ENCODE data around the gene EP400. TPM values are rescaled to one million over a fixed set of nuclear protein-coding genes. Genes with fewer than 3 reads are reported as not detected.
A peak's percentile ranks its signal among the peaks of the same experiment; 100 is the strongest.

EP400 gene
- total and polyA plus RNA-seq, 2 of the 4 experiments (the other 2 are of a cell fraction): 4.3 to 11.4 TPM

DNA sequence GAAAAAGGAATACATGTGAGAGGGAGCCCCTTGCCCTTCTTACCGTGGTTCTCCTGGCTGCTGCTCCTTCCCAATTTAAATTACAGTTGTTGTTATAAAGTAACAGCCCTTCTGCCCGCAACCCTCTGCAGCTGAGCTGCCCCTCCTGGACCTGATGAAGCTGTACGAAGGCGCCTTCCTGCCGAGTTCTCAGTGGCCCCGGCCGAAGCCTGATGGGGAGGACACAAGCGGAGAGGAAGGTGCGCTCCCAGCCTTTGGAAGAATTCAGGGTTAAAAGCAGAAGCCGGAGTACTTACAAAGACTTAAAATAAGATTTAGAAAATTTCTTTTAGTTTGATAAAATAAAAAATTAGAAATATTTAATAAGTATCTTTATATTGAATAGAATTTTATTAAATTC lies 55.2 kb downstream of the EP400 start:
- Histone ChIP-seq H4K5ac (ENCODE audit: low read depth, low read length) (no peak overlapping the region), H2AK9ac (replicated peaks; ENCODE audit: low read depth, low read length, poor library complexity) (peak overlapping the region; percentile 15), H3K4me2 (ENCODE audit: low read depth, low read length) (no peak overlapping the region), H3K56ac (ENCODE audit: extremely low read depth, insufficient read depth, low read length) (no peak overlapping the region), H4K8ac (ENCODE audit: low read depth in 2 of 2, low read length in 2 of 2) (no peak overlapping the region), H2AFZ (replicated peaks; ENCODE audit: low read length, poor library complexity) (no peak overlapping the region), H3K9me1 (ENCODE audit: insufficient read depth, low read length) (peaks cover 18% of the 10 kb centered on the region), H4K20me1 (ENCODE audit: insufficient read depth, low read length) (no peaks in the 10 kb centered on the region), H3K18ac (ENCODE audit: low read depth, low read length) (no peak overlapping the region), H3K4me3 (ENCODE audit: insufficient read depth, low read depth, low read length) (no peak overlapping the region), H2BK120ac (ENCODE audit: low read depth, low read length) (peak overlapping the region; percentile 8; the same call in 1 of the 2 replicates), H2BK5ac (ENCODE audit: low read depth, low read length, poor library complexity, severe bottlenecking) (peak overlapping the region; percentile 24), H3K23ac (ENCODE audit: low read depth, low read length) (no peak overlapping the region), H3K27me3 (ENCODE audit: control insufficient read depth, insufficient read depth, low read length) (no peaks in the 10 kb centered on the region), H3K14ac (replicated peaks; ENCODE audit: low read depth, low read length) (no peak overlapping the region), H3K36me3 (ENCODE audit: control insufficient read depth, insufficient read depth, low read length) (peaks cover 22% of the 10 kb centered on the region), H3K9me3 (ENCODE audit: control insufficient read depth, insufficient read depth, low read length) (no peaks in the 10 kb centered on the region), H3K27ac (ENCODE audit: insufficient read depth, low read length) (no peak overlapping the region), H3K4ac (ENCODE audit: low read depth, low read length) (peak overlapping the region; percentile 44; the same call in 1 of the 2 replicates), H2BK15ac (ENCODE audit: low read depth, low read length) (peak overlapping the region; percentile 79; the same call in 1 of the 3 replicates), H4K91ac (ENCODE audit: insufficient read depth, low read depth, low read length) (no peak overlapping the region), H2AK5ac (ENCODE audit: low read depth, low read length) (0 out of 2 replicates have a peak overlapping the region, but pooled peaks have one; percentile 40), H2BK20ac (ENCODE audit: low read depth, low read length) (no peak overlapping the region), H3K9ac (ENCODE audit: low read depth, low read length) (no peak overlapping the region), H3K4me1 (ENCODE audit: control insufficient read depth, insufficient read depth, low read length) (peaks cover 9% of the 10 kb centered on the region), H3K79me1 (ENCODE audit: low read depth in 1 of 2, low read length in 2 of 2) (peaks cover 19 to 37% of the 10 kb centered on the region in 2 experiments)
- no peak for ATAC-seq (ENCODE audit: low read depth)
- no peak for DNase-seq
- BruUV-seq (replicated peaks): no TSS peak
- intact Hi-C loops (cut with micrococcal nuclease) (loop anchor here (5.0 kb wide), 1 partner anchor 173 kb away; no protein-coding TSS in a partner anchor), dilution Hi-C loops (cut with HindIII; ENCODE audit: low sequenced_read_pairs, unreplicated experiment) (no loop called here), in situ Hi-C loops (cut with MboI; ENCODE audit: low sequenced_read_pairs) (no loop called here)
- CTCF ChIA-PET: no interaction called here
- 90% methylated on average over 4 of the region's 10 CpGs; no CpG with 5 or more reads in 1 of the 2 experiments for WGBS, 2 experiments (ENCODE audit: extremely low coverage in 2 of 2, insufficient read length in 1 of 2)
- TF ChIP-seq BHLHE40 (IDR thresholded peaks at IDR 0.05; ENCODE audit: low read depth, low read length) (no peak), MAZ (IDR thresholded peaks at IDR 0.05; ENCODE audit: borderline replicate concordance, low read depth, low read length) (no peak), FOS (IDR thresholded peaks at IDR 0.05; ENCODE audit: low read depth, low read length) (no peak), POLR2A (IDR thresholded peaks at IDR 0.05; ENCODE audit: low read depth, low read length) (no peak), RCOR1 (IDR thresholded peaks at IDR 0.05; ENCODE audit: insufficient replicate concordance, low read length) (no peak), MXI1 (IDR thresholded peaks at IDR 0.05; ENCODE audit: borderline replicate concordance, low read depth, low read length) (no peak), NFE2L2 (IDR thresholded peaks at IDR 0.05; ENCODE audit: low read depth, low read length) (no peak), CEBPB (IDR thresholded peaks at IDR 0.05; ENCODE audit: low read depth, low read length) (no peak), MAFK (IDR thresholded peaks at IDR 0.05; ENCODE audit: low read depth, low read length) (no peak), RAD21 (IDR thresholded peaks at IDR 0.05; ENCODE audit: low read length) (no peak), CHD1 (IDR thresholded peaks at IDR 0.05; ENCODE audit: low read depth, low read length) (no peak), SMC3 (IDR thresholded peaks at IDR 0.05; ENCODE audit: low read depth, low read length) (no peak), RFX5 (IDR thresholded peaks at IDR 0.05; ENCODE audit: low read depth, low read length) (no peak)
- TF ChIP-seq, protein P1, sequence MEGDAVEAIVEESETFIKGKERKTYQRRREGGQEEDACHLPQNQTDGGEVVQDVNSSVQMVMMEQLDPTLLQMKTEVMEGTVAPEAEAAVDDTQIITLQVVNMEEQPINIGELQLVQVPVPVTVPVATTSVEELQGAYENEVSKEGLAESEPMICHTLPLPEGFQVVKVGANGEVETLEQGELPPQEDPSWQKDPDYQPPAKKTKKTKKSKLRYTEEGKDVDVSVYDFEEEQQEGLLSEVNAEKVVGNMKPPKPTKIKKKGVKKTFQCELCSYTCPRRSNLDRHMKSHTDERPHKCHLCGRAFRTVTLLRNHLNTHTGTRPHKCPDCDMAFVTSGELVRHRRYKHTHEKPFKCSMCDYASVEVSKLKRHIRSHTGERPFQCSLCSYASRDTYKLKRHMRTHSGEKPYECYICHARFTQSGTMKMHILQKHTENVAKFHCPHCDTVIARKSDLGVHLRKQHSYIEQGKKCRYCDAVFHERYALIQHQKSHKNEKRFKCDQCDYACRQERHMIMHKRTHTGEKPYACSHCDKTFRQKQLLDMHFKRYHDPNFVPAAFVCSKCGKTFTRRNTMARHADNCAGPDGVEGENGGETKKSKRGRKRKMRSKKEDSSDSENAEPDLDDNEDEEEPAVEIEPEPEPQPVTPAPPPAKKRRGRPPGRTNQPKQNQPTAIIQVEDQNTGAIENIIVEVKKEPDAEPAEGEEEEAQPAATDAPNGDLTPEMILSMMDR (conservative IDR thresholded peaks at IDR 0.05; ENCODE audit: low read depth, low read length): no peak
- TF ChIP-seq, protein P2, sequence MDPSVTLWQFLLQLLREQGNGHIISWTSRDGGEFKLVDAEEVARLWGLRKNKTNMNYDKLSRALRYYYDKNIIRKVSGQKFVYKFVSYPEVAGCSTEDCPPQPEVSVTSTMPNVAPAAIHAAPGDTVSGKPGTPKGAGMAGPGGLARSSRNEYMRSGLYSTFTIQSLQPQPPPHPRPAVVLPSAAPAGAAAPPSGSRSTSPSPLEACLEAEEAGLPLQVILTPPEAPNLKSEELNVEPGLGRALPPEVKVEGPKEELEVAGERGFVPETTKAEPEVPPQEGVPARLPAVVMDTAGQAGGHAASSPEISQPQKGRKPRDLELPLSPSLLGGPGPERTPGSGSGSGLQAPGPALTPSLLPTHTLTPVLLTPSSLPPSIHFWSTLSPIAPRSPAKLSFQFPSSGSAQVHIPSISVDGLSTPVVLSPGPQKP (IDR thresholded peaks at IDR 0.05; ENCODE audit: borderline replicate concordance, low read depth, low read length): no peak
- TF ChIP-seq, protein P3, sequence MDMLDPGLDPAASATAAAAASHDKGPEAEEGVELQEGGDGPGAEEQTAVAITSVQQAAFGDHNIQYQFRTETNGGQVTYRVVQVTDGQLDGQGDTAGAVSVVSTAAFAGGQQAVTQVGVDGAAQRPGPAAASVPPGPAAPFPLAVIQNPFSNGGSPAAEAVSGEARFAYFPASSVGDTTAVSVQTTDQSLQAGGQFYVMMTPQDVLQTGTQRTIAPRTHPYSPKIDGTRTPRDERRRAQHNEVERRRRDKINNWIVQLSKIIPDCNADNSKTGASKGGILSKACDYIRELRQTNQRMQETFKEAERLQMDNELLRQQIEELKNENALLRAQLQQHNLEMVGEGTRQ (IDR thresholded peaks at IDR 0.05; ENCODE audit: low read depth, low read length): no peak
- POLR2A ChIA-PET (ENCODE audit: unreplicated experiment): no interaction called here
